SK-N-DZ (cell line): Measurements from ENCODE around the gene FAM181A.

Experiments used
- DNase-seq: peaks from one replicate; pipeline ENCODE4 v3.0.0-alpha.2; 2015; ENCODE audit warnings: low spot score

The FAM181A gene

DNA sequence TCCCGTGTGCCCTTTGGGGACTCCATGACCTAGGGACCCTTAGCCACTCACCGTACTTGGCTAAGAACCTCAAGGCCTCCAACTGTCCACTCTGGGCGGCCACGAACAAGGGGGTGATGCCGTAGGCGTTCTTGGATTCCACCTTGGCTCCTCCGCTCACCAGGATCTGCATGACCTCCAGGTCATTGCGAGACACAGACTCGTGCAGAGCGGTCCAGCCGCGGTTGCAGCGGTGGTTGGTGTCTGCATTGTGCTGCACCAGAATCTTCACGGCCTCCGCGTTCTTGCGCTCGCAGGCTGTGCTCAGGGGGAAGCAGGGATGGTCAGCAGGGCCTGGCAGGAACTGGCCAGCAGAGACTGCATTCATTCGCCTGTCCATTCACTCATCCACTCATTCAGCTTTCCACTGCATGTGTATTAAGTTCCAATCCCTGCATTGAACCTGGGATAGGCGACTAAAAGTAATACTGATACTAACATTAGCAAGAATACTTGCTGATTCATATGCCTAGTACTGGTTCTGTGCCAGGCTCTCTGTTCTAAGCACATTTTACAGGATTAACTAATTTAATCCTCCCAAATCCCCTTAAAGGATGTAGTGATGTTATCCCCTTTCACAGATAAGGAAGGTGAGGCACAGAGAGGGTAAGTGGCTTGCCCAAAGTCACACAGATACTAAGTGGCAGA is 23.9 kb downstream of the FAM181A start:
- no peak for DNase-seq

DNA sequence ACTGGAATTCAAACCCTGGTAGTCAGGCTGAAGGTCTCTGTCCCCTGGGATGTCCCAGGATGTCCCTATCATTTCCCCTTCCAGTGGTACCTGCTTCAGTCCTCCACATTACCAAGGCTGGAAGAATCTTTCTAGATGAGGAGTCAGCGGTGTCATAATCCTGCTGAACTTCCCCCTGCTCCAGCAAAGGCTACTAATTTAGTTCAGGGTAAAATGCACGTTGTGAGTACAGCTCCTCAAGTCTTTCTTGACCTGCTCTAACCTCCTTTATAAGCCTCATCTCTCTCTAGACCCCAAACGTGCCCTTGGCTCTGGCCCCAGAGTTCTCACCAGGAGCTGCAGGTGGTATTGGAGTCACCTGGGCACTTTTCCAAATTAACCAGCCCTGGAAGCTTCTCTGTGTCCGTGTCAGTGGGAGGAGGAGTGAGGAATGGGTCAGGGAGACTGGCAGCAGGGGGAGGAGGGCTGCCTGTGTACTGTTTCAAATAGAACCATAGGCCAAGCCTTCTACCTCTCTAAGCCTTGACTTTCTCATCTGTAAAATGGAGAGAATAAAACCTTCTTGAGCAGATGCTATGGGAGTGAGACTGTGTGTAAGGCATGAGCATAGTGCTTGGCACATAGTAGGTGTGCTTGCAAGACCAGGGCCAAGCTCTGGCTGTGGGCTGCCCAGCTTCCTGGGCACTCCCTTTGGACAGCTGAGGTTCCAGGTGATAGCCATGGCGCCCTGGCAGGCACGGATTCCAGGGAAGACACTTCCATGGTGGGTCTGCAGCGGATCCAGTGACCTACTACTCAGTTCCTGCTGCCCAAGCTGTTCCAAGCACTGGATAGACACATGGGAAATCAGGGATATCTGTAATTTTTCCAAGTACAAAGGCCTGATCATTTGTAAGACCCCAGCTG is 24.7 kb downstream of the FAM181A start:
- no peak for DNase-seq

DNA sequence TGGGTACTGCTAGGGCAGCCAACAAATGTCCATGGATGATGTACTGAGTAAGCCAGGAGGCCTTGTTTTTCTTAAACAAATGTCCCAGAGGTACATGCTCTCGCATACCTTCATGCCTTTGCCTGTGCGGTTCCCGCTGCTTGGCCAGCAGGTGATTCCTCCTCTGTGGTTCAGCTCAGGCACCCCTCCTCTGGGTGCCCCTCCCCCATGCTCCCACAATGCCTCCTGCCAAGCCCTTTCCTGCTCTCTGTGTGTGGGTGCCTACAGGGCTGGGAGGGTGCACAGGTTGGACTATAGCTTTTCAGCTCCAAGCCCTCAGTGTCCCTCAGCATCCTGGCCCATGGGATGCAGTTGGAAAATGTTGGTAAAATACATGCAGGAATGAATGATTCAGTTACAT is 25.7 kb downstream of the FAM181A start:
- DNase-seq: no peak

DNA sequence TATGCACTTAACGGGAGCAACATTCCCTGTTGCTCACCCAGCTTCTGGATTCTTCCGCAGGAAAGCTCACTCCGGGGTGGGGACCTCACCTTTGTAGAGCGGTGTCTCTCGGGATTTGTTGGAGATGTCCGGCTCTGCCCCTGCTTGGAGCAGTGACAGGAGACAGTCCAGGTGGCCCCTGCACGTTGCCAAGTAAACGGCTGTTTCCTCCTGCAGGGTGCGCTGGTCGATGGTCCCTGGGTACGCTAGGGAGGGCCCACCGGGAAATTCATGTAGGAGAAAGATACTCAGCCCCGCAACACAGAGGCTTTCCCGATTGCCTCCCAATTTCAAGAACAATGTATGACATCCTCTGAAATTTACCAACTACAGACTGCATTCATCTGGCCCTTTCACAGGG is 26.1 kb downstream of the FAM181A start:
- peak; percentile 12 for DNase-seq

DNA sequence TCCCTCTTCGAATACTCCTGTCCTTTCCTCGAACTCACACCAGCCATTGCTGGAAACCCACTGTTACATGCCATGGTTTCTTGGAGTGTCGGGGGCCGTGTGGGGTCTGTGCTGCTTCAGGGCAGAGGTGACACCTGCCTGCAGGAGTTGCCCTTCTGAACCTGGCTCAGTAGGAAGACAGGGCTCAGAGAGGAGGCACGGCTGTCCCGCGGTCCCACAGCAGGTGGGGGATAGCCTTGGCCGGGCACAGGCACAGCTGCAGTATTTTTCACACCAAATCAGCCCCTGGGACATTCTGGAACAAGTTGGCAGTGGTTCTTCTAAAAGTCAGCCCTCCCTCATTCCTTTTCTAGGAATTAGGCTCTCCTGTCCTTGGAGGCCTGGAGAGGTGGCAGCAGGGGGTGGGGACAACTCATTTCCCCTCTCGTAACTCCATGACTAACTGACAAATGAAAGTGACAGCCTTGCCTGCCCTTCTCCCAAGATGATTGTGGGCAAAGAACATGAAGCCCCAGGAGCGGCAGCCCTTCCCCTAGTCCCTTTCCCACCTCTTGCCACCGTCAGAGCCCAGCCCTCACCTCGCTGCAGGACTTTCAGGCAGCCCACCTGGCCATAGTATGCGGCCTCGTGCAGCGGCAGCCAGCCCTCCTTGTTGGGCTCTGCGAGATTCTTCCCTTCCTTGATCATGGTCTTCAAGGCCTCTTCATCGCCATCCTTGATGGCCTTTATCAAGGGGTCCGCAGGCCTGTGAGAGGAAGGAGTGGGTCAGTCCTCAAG is 26.8 kb downstream of the FAM181A start:
- DNase-seq: no peak

DNA sequence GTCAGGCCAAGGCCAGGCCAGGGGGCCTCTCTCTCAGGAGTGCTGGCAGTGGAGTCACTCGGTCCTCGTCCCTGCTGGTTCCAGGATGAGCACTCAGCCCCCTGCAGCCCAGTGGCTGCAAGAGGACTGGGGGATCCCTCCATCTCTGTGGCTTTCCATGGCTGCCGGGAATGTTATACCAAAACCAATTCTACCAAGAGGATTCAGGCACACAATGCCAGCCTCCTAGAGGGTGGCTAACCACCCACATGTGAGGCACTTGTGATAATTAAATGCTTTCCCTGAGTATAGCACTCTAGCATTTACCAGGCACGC is 27.3 kb downstream of the FAM181A start:
- DNase-seq: no peak

DNA sequence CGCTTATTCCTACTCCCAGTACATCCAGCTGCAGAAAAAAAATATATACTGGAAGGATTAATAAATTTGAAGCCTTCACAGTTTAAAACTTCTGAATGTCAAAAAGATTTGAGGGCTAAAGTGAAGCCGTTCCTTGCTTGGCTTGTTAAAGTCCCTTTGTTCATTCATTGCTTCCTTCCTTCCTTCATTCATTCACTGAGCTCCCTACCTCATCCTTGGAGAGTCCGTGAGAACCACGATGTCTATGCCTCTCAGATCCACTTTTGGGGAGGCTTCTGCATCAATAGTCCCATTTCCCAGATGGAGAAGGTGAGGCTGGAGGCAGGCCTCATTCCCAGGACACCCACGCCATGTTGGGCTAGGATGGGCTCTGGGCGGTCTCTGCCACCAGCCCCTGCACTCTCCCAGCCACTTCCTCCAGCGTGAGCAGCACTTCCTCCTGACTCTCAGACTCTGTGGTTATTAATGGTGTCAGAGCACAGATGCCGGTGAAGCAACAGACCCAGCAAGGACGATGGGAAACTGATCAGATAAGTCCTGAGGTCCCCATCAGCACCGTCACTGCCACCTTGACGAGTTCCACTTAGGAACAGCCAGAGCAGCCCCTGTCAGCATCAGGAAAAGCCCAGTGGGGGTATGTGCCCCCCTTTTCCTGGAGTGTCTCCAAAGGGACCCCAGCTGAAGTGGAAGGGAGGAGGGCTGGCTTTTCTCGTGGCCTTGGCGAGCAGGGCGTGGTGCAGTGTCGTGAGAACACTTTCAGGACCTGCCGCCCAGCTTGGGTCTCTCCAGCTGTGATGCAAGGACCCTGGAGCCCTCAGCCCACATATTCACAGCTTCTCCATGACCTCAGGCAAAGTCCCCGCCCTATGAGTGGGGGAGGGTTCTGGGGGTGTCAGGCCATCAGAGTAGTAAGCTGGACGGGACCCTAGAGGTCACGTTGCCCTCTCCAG is 28.0 kb downstream of the FAM181A start:
- no peak for DNase-seq

DNA sequence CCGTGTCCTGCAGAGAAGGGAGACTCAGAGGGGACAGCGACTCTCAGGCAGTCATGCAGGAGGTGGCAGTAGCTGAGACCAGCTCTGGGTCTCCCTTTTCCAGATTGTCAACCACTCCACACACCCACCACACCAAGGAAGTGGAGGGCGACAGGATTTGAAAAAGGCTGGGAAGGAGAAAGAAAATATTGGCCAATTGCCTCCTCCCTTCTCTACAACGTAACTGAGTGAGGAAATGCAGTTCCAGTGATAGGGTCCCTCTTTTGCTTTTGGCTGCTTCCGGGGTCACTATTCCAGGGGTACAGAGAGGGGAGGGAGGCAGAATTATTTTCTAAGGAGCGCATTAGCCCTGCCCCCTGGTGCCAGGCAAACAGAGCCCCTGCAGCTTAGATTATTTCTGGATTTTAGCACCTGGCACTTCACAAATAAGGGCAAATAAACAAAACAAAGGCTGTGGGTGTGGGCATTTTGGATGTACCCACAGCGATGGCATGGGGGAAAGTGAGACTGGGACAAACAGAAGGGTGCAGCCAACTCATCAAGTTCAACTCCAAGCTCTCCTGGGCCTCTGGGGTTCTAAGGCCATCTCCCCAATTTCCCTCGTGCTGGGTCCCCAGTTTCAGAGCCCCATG is 28.8 kb downstream of the FAM181A start:
- DNase-seq: no peak

DNA sequence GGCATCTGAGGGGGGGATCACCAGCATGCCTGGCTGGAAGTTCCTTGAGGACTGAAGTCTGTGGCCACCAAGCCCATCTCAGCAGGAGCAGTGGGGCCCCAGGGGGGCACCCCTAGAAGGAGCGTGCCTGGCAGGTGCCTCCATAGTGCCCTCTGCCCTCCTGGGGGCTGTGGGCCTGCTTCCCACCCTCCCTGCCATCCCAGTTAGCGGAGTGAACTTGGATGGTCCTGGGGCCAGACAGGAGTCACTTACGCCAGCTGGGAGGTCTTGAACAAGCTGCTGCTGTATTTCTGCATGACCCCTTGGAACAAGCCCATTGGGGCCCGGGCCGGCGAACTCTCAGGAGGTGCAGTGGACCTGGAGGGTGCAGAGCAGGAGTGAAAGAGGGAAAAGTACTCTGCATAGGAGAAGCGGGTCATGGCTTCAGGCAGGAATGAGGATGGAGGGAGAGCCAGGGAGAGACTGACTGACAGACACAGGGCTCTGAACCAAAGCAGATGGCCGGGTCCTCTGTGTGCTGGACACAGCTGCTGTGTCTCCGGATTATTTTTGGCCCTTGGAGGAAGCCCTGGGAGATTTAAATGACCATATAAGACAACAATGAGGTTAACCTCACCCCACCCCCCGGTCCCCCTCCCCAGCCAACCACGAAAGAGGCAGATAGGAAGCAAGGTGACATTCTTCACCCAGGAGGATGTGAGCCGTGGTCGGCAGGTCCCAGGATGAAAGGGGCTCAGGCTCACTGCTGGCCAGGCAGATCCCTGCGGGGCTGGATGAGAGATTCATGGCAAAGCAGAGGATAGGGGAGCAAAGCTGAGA is 29.6 kb downstream of the FAM181A start:
- no peak for DNase-seq

DNA sequence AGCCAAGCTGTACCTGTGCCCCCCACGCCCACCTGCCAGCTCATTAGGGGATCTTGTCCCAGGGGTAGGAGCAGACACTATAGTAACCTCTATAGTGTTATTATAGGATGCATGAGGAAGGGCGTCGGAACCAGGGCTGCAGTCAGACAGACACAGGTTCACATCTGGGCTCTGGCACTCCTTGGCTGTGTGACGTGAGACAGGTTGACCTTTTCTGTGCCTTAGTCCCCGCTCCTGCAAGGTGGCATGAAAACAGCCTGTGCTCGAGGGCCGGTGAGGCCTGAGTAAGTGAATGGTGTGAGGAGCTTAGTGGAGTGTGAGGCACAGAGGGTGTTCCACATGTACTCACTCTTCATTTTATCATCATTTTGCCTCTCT is 30.2 kb downstream of the FAM181A start:
- DNase-seq: no peak

DNA sequence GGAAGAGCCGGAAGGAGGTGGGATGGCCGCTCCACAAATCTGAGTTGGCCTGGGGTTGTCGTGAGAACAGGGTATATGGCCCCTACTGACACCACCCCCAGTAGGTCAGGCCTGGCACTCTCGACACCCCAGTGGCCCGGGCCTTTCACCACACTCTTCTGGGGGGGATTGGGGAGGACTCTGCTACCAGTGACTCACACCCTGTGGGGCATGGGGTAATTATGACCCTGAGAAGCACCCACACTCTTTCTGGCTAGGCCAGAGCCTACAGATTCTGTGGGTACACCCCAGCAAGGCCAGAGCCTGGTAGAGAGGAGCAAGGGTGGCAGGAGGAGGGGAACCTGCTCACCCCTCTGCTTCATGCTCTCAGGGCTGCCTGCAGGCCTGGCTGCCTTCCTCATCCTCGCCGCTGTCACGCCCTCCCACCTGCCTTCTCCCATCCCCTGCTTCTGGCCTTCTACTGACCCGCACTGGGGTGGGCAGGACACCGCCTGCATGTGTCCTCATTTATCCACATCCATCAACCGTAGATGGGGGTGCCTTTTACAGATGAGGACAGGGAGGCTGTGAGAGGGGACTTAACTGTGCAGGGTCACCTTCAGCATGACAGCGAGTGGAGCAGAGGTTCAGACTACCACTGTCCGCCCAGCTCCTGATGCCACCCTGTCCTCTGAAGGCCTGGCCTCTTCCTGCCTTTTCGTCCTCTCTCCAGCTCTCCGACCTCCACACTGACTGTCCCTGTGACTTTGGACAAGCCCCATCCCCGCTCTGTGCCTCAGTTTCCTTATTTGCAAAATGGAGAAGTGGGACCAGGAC is 30.8 kb downstream of the FAM181A start:
- no peak for DNase-seq

DNA sequence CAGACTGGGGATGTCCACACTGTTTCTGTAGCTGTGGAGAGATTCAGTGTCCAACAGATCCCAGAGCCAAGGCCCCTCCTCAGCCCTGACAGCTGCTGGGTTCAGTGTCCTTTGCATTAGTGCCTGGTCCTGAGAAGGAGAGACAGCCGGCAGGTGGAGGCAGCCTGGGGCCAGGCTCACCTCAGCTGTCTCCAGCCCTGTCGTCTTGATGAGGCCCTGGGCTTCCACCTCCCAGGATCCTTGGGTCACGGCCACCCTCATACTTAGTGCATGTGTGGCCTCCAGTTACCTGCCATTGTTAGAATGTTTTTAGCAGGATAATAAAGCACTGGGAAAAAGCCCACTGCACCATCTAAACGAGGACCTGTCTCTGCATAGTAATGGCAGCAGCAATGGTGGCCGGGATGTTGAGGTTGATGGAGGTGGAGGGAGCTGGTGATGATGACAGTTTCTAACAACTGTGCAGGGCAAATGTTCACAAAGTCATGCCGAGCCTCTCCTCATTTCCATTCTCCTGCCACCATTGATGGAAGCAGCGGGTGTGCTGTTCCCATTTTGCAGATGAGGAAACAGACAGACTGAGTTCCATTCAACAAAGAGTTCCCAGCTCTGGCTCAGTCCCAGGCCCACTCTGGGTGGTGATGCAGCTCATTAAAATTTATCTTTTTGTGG is 31.6 kb downstream of the FAM181A start:
- no peak for DNase-seq

DNA sequence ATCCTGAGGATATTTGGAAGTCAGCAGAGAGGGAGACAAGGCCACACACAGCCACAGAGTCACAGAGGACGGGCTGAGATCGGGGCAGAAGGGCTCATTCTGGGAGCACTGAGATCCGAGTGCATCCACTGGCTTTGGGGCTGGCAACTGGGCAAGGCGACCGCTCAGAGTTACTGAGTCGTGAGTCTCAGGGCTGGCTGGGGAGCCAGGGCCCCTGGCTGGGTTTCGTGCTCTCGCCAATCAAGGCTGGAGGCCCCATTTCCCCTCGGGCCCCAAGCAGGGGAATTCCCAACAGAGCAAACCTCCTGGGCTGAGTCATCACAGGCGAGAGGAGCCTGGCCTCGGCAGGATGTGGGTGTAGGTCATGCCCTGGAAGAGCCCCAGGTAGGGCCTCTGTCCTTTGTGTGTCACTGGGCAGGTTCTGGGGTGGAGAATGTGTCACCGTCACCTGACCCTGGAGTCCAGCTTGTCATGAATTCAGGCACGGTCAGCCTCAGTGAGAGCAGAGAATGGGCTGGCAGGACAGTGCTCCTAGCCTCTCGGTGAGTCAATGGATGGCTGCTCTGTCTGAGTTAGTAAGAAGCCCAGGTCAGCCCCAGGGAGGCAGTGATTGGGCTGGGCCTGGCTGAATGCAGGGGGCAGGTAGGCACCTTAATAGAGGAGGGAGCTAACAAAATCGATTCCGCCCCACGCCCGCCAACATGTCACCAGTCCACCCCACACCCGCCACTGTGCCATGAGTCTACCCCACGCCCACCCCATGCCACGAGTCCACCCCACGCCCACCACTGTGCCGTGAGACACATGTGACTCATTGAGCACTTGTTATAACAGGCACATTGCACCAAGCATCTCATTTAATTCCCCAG is 32.3 kb downstream of the FAM181A start:
- DNase-seq: no peak

DNA sequence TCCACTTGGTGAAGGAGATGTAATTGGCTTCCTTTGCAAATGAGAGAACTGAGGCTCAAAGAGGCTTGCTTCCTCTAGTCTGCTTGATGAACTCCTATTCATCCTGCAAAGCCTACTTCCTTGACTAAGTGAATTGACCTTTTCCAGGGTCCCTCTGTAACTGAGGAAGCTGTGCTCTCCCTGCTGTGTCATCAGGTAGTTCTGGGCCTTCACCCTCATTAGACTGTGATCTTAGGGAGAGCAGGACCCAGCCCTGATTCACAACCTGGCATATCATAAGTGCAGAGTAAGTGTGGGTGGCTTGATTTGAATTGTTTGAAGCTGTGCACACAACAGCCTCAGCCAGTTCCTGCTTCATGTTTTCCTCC is 32.9 kb downstream of the FAM181A start:
- DNase-seq: no peak

DNA sequence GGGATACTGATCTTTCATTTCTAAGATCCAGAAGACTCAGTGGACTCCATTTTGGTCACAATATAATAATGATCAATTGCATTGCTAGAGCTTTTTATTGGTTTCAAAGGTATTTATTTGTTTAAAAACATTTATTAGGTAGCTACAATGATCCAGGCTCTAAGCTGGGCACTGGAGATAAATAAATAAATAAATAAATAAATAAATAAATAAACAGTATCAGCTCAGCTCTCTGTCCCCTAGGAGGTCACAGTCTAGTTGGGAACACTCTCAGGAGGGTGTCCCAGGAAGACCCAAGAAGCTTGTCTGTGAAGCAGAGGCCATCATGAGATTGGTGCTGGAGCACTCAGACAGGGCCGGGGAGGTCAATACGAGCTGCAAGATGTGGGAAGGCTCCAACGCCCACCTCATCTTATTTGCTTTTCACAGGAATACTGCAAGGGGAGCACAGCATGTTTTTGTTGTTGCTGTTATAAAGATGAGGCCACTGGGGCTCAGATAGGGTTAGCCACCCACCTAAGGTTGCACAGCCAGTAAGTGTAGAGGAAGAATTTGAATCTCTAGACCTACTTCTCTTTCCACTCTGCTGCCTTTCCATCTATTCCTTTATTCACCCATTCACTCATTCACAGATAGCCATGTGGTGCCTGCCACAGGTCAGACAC is 33.8 kb downstream of the FAM181A start:
- DNase-seq: no peak

DNA sequence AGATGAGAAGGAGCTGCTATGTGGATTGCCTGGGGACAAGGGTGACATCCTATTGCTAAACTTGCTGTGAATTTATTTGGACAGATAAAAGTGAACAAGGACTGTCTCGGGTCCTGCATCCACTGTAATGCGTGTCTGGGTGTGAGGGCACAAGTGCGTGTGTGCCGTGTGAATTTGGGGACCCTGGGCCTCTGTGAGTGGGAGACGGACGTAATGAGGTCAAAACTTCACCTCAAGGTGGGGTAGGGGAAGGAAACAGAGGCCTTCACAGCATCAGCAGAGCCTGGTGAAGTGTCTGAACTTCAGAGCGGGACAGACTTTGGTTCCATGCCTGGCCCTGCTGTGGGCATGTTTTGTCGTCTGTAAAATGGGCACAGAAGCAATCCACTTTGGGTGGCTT is 34.5 kb downstream of the FAM181A start:
- no peak for DNase-seq
